A172 (cell line): ENCODE results near the gene C20orf144. TPM values are rescaled to one million over a fixed set of nuclear protein-coding genes. Genes with fewer than 3 reads are reported as not detected.
"Not testable (repeated sequence)": the region's sequence is repeated elsewhere in the genome, so short reads cannot be mapped to it uniquely, and the experiment has no call there.

Source experiments
- DNase-seq: peaks from one replicate; pipeline ENCODE4 v3.0.0-alpha.2; 2015; ENCODE audit warnings: low spot score
- total RNA-seq: library from RNA; depleted of rRNA; stranded (reverse); fragments of >200 nt; shearing (Covaris generic); gene quantifications from 2 replicates; pipeline ENCODE4 v1.2.3, GENCODE V29; 2014; rRNA removed

Gene C20orf144
- 0.05 TPM in 1 of 2 replicates, not detected in the other for total RNA-seq

- no peak for DNase-seq
Observed at GRCh38 chr20:33662172-33662571, at the start of gene C20orf144. Gene C20orf144, plus strand, starts transcription at chr20:33662327. Its CDS starts 19 bp downstream, at chr20:33662346.

GRCh38 chr20:33621717-33622400 lies 40.3 kb upstream of the C20orf144 start:
- no peak for DNase-seq

GRCh38 chr20:33622705-33623365 lies 39.3 kb upstream of the C20orf144 start:
- no peak for DNase-seq

DNA sequence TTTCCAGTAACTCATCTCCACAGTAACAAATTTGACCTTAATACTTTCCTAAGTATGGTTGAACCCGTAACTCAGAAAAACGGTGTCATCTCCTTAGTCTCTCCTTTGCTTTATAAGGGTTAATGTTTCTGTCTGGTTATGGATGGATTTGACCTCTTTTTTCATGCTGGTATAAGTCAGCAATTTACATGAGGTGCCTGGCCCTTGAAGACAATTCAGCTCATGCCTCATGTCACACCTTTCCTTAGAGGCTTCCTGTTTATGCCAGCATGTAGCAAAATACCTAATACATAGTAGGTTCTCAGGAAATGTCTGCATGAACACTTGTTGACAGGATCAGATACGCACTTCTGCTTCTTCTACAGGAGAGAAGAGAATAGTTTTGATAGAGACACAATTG lies 37.7 kb upstream of the C20orf144 start:
- DNase-seq, result no peak

DNA sequence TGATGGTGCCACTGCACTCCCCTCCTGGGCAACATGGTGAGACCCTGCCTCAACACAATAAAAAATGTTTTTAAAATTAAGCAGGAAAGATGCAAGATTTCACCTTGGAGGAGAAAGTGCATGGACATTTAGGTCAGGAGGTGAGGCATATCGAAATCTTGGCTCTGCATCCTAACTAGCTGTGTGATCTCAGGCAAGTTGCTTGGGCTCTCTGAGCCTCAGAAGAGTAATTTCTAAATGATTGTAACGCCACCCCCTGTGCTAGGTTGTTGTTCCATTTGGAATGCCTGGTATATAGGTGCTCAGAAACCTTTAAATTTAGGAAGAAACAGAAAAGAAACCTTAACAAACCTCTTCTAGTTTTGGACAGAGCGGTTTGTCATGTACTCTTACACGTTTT lies 35.9 kb upstream of the C20orf144 start:
- no peak for DNase-seq

DNA sequence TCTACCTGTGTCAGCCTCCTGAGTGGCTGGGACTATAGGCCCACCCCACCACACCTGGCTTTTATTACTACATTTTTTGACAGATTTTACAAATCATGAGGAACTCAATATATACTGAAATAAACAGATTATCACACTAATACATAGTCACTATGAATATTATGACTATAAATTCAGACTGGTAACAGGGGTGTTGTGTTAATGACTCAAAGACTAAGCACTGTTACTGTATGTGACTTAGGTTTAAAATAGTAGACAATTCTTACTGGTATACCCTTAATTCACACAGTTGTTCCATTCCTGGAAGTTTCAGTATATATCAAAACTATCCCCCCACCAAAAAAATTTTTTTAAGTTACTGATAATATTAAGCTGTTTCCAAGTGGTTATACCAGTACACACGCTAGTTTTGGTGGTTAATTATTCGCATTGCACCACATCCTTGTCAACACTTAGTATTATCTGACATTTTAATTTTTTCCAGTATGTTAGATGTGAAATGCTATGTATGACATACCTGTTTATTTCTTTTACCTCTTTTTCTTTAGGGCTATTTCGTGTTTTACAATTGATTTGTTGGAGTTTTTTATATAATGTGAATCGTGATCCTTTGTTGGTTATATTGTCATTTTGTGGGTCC lies 34.4 kb upstream of the C20orf144 start:
- no peak for DNase-seq

- no peak for DNase-seq
Observed at GRCh38 chr20:33629533-33629932, 32.6 kb upstream of the C20orf144 start.

- no peak for DNase-seq
Observed at GRCh38 chr20:33629979-33630378, 32.1 kb upstream of the C20orf144 start.

- DNase-seq, result no peak
Observed at GRCh38 chr20:33630507-33630906, 31.6 kb upstream of the C20orf144 start.

DNA sequence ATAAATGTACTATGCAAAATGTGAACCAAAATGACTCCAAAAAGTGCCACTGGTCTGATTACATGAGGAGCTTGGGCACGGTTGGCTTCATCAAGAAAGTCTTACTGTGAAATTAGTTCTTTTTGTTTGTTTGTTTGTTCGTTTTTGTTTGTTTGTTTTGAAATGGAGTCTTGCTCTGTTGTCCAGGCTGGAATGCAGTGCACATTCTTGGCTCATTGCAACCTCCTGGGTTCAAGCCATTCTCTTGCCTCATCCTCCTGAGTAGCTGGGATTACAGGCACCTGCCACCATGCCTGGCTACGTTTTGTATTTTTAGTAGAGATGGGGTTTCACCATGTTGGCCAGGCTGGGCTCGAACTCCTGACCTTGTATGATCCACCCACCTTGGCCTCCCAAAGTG lies 30.2 kb upstream of the C20orf144 start:
- not testable (repeated sequence) for DNase-seq

DNA sequence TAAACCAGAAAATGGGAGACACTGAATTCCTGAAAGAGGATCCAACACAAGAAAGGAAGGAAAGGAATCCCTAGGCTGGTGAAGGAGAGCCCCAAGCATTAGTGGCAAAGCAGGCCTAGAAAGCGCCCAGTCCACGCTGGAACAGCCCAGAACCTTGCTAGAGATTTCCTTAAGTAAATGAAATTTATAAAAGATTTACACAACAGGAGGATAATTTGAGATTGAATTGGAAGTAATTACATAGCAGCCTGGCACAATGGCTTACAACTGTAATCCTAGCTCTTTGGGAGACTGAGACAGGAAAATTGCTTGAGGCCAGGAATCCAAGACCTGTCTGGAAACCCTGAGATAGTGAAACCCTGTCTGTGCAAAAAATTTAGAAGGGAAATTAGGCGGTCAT lies 26.8 kb upstream of the C20orf144 start:
- DNase-seq, result no peak

DNA sequence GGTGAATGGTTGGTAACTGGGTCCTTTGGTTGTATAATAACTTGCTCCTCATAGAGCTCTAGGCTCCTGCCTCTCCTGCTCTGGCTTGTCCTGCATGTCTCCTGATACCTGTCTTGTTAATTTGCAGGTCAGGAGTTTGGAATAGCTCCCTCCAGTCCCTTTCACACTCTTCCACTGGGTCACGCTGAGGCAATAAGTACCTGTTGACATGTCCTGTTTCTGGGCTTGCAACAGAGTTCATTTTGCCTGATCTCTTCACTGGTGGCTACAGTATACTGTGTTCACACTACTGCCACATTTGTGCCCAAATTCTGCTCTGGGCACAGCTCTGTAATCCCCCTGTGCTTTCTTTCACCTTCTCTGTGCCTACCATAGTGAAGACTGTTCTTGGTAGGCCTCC lies 25.4 kb upstream of the C20orf144 start:
- no peak for DNase-seq

- no peak for DNase-seq
Observed at GRCh38 chr20:33640287-33640686, 21.8 kb upstream of the C20orf144 start.

GRCh38 chr20:33644313-33645071 lies 17.6 kb upstream of the C20orf144 start:
- no peak for DNase-seq

DNA sequence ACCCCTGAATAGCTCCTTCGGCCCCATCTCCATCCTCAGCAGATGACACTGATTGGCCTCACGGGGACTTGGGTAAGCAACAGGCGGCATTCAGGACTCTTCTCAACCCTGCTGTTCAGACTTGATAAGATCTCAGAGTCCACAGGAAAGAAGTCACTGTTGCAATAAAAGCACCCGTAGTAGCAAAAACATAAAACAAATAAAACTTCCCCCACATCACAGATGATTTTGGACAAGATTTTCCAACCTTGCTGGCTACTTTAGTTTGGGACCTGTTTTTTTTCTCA lies 17.1 kb upstream of the C20orf144 start:
- DNase-seq, result no peak

- no peak for DNase-seq
Observed at GRCh38 chr20:33645396-33645795, 16.7 kb upstream of the C20orf144 start.

- DNase-seq, result no peak
Observed at GRCh38 chr20:33646191-33646590, 15.9 kb upstream of the C20orf144 start.

DNA sequence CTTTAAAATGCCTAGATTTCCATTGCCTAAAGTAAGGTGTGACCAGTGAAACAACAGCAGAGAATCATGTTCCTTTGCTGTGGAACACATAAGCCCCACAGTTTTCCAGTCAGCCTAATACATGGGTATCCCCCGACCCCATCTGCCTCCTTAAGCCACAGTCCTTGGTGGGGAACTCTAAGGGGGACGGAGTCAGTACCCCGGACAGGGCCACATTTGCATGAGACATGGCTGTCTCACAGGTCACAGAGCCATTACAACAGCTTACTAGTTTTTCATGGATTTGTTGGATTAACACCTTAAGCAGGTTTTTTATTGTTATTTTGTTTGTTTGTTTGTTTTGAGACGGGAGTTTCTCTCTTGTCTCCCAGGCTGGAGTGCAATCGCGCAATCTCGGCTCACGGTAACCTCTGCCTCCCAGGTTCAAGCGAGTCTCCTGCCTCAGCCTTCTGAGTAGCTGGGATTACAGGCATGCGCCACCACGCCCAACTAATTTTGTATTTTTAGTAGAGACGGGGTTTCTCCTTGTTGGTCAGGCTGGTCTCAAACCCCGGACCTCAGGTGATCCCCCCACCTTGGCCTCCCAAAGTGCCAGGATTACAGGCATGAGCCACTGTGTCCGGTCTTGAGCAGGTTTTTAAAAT lies 15.0 kb upstream of the C20orf144 start:
- DNase-seq, result not testable (repeated sequence)

DNA sequence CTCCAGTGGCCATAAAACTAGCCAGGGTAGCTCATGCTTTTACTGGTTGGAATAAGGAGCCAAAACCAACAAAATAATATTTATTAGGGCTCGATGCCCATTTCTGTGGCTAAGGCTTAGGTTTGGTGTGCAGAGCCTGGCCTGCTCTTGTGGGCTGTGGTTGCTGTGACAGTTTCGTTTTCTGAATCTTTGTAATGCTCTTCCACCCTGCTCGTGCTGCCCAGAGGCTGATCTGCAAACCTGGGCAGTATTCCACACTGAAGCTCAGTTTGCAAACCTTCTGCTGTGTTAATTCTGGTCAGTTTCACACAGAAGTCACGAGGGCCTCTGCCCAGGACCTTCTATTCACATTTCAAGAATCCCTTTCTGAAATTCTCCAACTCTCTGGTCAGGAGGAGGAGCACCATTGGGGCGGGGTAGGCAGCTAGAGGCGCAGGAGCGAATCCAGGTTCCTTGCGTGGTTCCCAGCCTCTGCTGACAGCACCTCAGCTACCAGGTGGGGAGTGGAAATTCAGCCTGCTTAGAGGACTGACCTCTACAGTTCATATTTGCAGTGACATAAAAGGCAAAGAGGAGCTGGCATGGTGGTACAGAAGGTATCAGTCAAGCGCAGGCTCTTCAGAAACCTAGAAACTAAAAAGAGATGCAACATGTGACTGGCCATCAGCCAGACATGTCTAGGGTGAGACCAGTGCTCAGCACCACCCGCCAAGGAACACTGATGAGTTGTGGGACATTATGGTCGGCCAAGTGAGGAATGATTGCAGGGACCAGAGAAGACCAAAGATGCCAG lies 14.3 kb upstream of the C20orf144 start:
- DNase-seq, result peak; percentile 38

DNA sequence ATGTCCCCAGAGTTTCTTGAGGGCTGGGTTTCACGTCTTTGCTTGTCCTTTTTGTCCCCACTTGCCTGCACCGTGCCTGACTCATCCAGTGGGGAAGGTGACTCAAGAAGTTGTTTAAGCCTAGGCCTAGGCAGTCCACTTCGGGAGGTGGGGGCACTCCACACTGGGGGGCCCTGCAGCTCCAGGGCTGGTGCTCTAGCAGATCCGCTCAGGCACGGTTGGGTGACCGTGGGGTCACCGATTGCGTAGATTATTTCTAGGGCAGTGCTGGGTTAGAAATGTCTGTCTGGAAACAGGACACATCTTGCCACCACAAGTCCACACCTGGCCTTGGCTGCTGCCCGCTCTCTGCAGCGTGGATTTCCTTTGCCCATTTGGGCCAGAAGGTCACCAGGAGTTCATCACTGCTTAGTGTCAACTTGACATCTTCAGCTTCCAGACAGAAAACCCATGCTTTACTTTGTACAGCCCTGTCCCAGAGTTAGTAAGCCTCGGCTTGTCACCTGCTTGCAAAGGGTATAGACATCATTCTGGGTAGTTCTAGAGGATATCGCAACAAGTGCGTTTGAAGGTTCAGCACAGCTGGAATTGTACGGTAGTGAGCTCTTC lies 13.6 kb upstream of the C20orf144 start:
- no peak for DNase-seq

- no peak for DNase-seq
Observed at GRCh38 chr20:33649201-33649681, 12.9 kb upstream of the C20orf144 start.
